KMS-11 (cell line): ENCODE data around the gene MESD.

ENCODE experiments used
- H2AFZ ChIP-seq: fragments of 200-600 bp; sonication (generic); 2 replicates; pipeline ENCODE4 v1.6.1; 2016; ENCODE audit warnings: antibody characterized with exemption, mixed run types, low read depth
- H3K27ac ChIP-seq: fragments of 200-600 bp; sonication (generic); 2 replicates; pipeline ENCODE4 v1.6.1; 2016; ENCODE audit warnings: mild to moderate bottlenecking, mixed run types
- H3K27me3 ChIP-seq: fragments of 200-600 bp; sonication (generic); 2 replicates; pipeline ENCODE4 v1.6.1; 2017; ENCODE audit warnings: mild to moderate bottlenecking, low read depth, mixed run types, moderate library complexity; ENCODE audit not compliant: insufficient read depth
- H3K36me3 ChIP-seq: fragments of 200-600 bp; sonication (generic); 2 replicates; pipeline ENCODE4 v1.6.1; 2017; ENCODE audit warnings: mild to moderate bottlenecking, mixed run types; ENCODE audit not compliant: insufficient read depth
- H3K4me1 ChIP-seq: fragments of 200-600 bp; sonication (generic); 2 replicates; pipeline ENCODE4 v1.6.1; 2016; ENCODE audit warnings: mild to moderate bottlenecking, low read depth, mixed run types; ENCODE audit not compliant: poor library complexity, severe bottlenecking
- H3K4me2 ChIP-seq: fragments of 200-600 bp; sonication (generic); 2 replicates; pipeline ENCODE4 v1.7.0; 2016; ENCODE audit warnings: mild to moderate bottlenecking, mixed run types
- H3K4me3 ChIP-seq: fragments of 200-600 bp; sonication (generic); IDR thresholded peaks from 2 replicates; pipeline ENCODE4 v1.6.1; 2017; ENCODE audit warnings: low read depth, low read length, mixed read lengths; ENCODE audit not compliant: insufficient read depth
- H3K79me2 ChIP-seq: fragments of 200-600 bp; sonication (generic); 2 replicates; pipeline ENCODE4 v1.6.1; 2016; ENCODE audit warnings: low read depth, mixed run types; ENCODE audit not compliant: insufficient read depth
- H3K9ac ChIP-seq: fragments of 200-600 bp; sonication (generic); 2 replicates; pipeline ENCODE4 v1.6.1; 2016; ENCODE audit warnings: mild to moderate bottlenecking, mixed run types
- H4K20me1 ChIP-seq: fragments of 200-600 bp; sonication (generic); 2 replicates; pipeline ENCODE4 v1.6.1; 2016; ENCODE audit warnings: mild to moderate bottlenecking, mixed run types; ENCODE audit not compliant: insufficient read depth
- CTCF ChIP-seq: fragments of 200-600 bp; sonication (generic); conservative IDR thresholded peaks from 2 replicates; pipeline ENCODE4 v1.6.1; 2017; ENCODE audit warnings: low read depth, mild to moderate bottlenecking, antibody characterized with exemption, low read length, moderate library complexity, mixed read lengths

The MESD gene

DNA sequence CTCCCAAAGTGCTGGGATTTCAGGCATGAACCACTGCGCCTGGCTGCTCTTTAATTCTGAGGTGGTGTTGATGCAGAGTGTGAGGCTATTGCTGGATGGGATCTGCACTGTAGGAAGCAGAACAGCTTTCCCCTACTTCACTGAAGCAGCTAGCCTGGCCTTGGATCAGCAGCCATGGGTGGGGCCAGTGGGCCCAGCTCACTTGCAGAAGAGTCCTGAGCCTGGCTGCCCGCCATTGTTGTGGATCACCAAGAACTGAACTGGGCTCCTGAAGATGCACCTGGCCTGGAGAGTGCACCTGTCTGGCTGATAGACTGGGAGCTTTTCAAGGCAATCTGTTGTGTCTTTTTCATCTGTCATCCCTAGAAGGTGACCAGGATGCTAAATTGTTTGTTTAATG, 23.0 kb upstream of the MESD start:
- H3K9ac ChIP-seq = no peak overlapping the region
- H3K4me3 ChIP-seq = no peak overlapping the region
- H4K20me1 ChIP-seq = no peaks in the 10 kb centered on the region
- H3K36me3 ChIP-seq = no peaks in the 10 kb centered on the region
- H3K4me1 ChIP-seq = no peaks in the 10 kb centered on the region
- H3K27me3 ChIP-seq = no peaks in the 10 kb centered on the region
- no peak overlapping the region for H3K4me2 ChIP-seq
- H3K79me2 ChIP-seq = no peaks in the 10 kb centered on the region
- no peak for TF ChIP-seq CTCF
- no peak overlapping the region for H3K27ac ChIP-seq
- no peak overlapping the region for H2AFZ ChIP-seq

DNA sequence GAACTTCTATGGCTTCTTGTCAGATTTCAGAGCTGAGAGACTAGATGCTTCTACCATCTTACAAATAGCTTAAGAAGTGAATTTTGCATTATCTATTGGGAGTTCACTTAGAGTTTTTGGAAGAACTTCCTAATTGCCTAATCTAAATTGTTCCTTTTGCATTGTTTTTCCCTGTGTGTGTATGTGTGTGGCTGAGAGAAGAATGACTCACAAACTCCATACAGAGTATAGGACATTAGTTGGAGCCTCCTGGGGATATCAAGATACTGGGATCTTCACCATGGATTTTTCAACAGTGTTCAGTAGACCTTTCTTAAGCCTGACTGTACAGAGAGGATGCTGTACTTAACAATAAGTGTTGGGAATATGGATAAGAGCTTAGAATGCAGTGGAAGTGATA, 22.0 kb upstream of the MESD start:
- H3K4me2 ChIP-seq = no peak overlapping the region

GRCh38 chr15:81010086-81010485, 20.5 kb upstream of the MESD start:
- Histone ChIP-seq H3K79me2 (peaks cover 7% of the 10 kb centered on the region; the same call in 1 of the 2 replicates), H4K20me1 (no peaks in the 10 kb centered on the region), H3K4me2 (no peak overlapping the region), H3K4me3 (no peak overlapping the region), H3K27me3 (no peaks in the 10 kb centered on the region), H3K9ac (no peak overlapping the region), H2AFZ (no peak overlapping the region), H3K27ac (no peak overlapping the region), H3K4me1 (no peaks in the 10 kb centered on the region), H3K36me3 (no peaks in the 10 kb centered on the region)
- no peak for TF ChIP-seq CTCF

More for the DNA sequence above, 22.0 kb upstream of the MESD start:
- Histone ChIP-seq H3K4me1 (no peaks in the 10 kb centered on the region), H4K20me1 (no peaks in the 10 kb centered on the region), H3K4me3 (no peak overlapping the region), H3K9ac (no peak overlapping the region), H3K27me3 (no peaks in the 10 kb centered on the region), H3K27ac (no peak overlapping the region), H3K36me3 (no peaks in the 10 kb centered on the region), H3K79me2 (no peaks in the 10 kb centered on the region), H2AFZ (no peak overlapping the region)
- TF ChIP-seq CTCF = no peak

DNA sequence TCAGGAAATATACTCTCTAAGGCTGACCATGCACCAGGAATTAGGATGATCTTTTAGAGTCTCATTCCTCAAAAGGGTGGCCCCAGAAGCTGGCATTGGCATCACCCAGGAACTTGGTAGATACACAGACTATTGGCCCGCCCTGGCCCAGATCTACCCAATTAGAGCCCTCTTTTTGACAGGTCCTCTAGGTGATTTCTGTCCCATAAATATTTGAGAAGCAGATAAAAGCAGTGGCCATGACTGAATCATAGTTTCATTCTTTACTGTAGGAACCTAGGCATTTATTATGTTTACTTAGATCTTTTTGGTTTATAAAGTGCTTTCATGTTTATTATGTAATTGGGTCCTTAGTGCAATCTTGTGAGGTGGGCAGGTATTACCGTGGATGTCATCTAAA, 18.7 kb upstream of the MESD start:
- no peaks in the 10 kb centered on the region for H4K20me1 ChIP-seq
- no peak overlapping the region for H2AFZ ChIP-seq

More for the DNA sequence above, 18.7 kb upstream of the MESD start:
- Histone ChIP-seq H3K4me3 (no peak overlapping the region), H3K4me2 (no peak overlapping the region), H3K79me2 (peaks cover 22% of the 10 kb centered on the region), H3K9ac (no peak overlapping the region), H3K4me1 (no peaks in the 10 kb centered on the region), H3K27ac (no peak overlapping the region), H3K36me3 (no peaks in the 10 kb centered on the region), H3K27me3 (no peaks in the 10 kb centered on the region)
- no peak for TF ChIP-seq CTCF
